ENCODE data around the gene SNTG2.

DNA sequence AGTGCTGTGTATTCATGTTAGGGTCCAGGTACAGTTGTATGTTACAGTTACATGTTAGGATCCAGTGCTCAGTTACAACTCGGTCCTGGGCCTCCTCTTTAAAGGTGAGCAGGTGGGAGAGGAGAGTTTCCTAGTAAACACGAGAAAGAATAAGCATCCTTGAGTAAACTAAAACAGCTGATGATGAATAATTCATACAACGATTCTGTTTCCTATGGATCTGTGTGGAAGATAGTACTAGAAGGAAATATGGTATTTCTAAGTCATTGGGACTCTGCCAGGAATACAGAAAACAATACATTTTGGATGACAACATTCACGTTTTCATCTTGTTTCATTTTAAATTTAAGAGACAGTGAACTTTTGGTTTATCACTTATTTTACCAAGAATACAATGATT, 29.5 kb downstream of the SNTG2 start:
- no peak for TF ChIP-seq MAFF (IDR thresholded peaks at IDR 0.05; ENCODE audit: low read depth, low read length)
- TF ChIP-seq KDM5A (IDR thresholded peaks at IDR 0.05; ENCODE audit: borderline replicate concordance, low read length): no peak
- TF ChIP-seq KAT2B (IDR thresholded peaks at IDR 0.05; ENCODE audit: borderline replicate concordance, low read depth, low read length): no peak
- TF ChIP-seq, protein P1, sequence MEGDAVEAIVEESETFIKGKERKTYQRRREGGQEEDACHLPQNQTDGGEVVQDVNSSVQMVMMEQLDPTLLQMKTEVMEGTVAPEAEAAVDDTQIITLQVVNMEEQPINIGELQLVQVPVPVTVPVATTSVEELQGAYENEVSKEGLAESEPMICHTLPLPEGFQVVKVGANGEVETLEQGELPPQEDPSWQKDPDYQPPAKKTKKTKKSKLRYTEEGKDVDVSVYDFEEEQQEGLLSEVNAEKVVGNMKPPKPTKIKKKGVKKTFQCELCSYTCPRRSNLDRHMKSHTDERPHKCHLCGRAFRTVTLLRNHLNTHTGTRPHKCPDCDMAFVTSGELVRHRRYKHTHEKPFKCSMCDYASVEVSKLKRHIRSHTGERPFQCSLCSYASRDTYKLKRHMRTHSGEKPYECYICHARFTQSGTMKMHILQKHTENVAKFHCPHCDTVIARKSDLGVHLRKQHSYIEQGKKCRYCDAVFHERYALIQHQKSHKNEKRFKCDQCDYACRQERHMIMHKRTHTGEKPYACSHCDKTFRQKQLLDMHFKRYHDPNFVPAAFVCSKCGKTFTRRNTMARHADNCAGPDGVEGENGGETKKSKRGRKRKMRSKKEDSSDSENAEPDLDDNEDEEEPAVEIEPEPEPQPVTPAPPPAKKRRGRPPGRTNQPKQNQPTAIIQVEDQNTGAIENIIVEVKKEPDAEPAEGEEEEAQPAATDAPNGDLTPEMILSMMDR (CRISPR knock-in tag; IDR thresholded peaks at IDR 0.05): no peak
- TF ChIP-seq KDM1A (CRISPR knock-in tag; IDR thresholded peaks at IDR 0.05): no peak
- TF ChIP-seq POLR2A (IDR thresholded peaks at IDR 0.05; ENCODE audit: insufficient read depth in 1 of 2, low read depth in 2 of 2, low read length in 2 of 2): no peak
- TF ChIP-seq FOXJ3 (CRISPR knock-in tag; IDR thresholded peaks at IDR 0.05; ENCODE audit: borderline replicate concordance): no peak
- no peak for TF ChIP-seq GTF2F1 (IDR thresholded peaks at IDR 0.05; ENCODE audit: low read length)
- no peak for TF ChIP-seq EP300 (IDR thresholded peaks at IDR 0.05; ENCODE audit: low read depth in 2 of 2, low read length in 2 of 2)
- TF ChIP-seq EP300 (CRISPR knock-in tag; IDR thresholded peaks at IDR 0.05; ENCODE audit: borderline replicate concordance): no peak
- TF ChIP-seq, protein P2, sequence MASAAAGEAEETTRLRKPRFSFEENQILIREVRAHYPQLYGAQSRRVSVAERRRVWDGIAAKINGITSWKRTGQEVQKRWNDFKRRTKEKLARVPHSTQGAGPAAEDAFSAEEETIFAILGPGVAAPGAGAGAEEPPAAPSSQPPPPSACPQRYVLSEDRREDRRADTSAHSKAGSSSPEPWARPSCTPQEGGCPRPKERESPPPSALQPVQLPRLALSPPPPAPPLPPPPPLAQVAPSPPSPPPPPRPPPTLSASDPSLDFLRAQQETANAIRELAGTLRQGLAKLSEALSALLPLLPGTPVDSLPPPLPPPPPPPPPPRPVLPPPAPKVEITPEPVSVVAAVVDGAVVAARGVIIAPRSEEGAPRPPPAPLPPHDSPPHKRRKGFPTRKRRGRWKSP (CRISPR knock-in tag; IDR thresholded peaks at IDR 0.05): no peak
